Tibial nerve (tissue), 4 donors: ENCODE data around the gene MAP4K1.

Experiments
- CTCF ChIP-seq, 5 experiments: fragments of 200-600 bp in 3 of 5; fragments of 450-650 bp in 2 of 5; sonication (generic) in 3 of 5; IDR thresholded peaks; one replicate each; pipeline ENCODE4 v1.5.1; 2016 to 2019; ENCODE audit warnings: antibody characterized with exemption in 5 of 5, mild to moderate bottlenecking in 3 of 5, moderate library complexity in 2 of 5
- EP300 ChIP-seq, 2 donors: sonication (generic); formaldehyde crosslinking; IDR thresholded peaks; one replicate each; pipeline ENCODE4 v1.6.1; 2017; ENCODE audit warnings: antibody characterized with exemption in 2 of 2, mild to moderate bottlenecking in 1 of 2
- POLR2A ChIP-seq, 2 donors: fragments of 450-650 bp; IDR thresholded peaks; one replicate each; pipeline ENCODE4 v1.6.1; 2017; ENCODE audit warnings: antibody characterized with exemption in 2 of 2, mild to moderate bottlenecking in 2 of 2, moderate library complexity in 2 of 2

- TF ChIP-seq CTCF (IDR thresholded peaks at IDR 0.05) (peak in 3 of 5 experiments; percentile 45 to 76 (median 46)), POLR2A (IDR thresholded peaks at IDR 0.05) (no peak), EP300 (IDR thresholded peaks at IDR 0.05) (no peak)
Observed at GRCh38 chr19:38543807-38544568, 73.8 kb downstream of the MAP4K1 start.
